Activated T-cell treated with anti-CD3 and anti-CD28 coated beads for 48 hours (primary cell): Measurements from ENCODE around the gene RHEX.
"Not testable (repeated sequence)": the region's sequence is repeated elsewhere in the genome, so short reads cannot be mapped to it uniquely, and the experiment has no call there.

Experiments
- DNase-seq: peaks from one replicate; pipeline ENCODE4 v3.0.0-alpha.2; 2020; ENCODE audit warnings: low read depth

Gene RHEX

DNA sequence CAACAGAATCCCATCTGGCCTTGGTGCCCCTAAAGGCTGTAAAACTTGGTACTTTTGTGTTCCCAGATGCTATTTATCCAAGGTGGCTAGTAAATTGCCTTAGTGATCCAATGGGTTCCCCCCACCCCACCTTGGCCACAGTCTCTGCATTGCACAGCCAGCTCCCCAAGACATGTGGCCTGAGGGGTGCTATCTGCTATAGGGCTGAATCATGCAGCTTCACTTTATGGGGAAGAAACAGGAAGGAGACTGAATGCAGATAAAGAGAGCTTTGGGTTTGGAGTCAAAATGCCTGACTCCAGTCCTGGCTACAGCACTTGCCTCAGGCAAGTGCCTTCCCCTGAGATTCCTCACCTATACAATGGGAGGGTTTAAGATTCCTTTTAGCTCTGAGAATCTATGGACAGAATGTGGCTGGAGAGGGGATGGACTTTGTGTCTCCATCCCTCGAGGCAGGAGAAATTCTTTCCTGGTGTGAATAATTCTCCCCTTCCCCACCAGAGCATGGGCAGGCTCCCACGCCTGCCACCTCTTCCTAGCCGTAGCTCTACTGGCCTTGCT lies 6.5 kb downstream of the RHEX start:
- DNase-seq = no peak

- DNase-seq = no peak
Measured at GRCh38 chr1:206060844-206061243, 7.9 kb downstream of the RHEX start.

DNA sequence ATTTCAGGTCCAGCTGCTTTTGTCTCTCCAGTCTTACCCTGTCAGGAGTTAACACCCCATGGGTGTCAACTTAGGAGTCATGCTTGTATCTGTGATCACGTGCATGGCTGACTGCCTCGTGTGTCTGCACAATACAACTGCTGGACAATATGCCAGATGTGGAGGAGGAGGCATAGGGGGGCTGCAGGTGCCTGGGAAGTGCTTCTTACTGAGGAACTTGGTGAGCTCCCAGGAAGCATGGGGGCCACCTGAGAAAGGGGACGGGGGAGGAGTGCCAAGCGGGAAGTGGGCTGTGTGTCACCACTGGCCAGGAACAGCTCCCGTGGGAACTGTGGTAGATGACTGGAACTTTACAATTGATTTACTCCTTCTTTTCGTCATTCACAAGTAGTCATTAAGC lies 9.5 kb downstream of the RHEX start:
- no peak for DNase-seq

DNA sequence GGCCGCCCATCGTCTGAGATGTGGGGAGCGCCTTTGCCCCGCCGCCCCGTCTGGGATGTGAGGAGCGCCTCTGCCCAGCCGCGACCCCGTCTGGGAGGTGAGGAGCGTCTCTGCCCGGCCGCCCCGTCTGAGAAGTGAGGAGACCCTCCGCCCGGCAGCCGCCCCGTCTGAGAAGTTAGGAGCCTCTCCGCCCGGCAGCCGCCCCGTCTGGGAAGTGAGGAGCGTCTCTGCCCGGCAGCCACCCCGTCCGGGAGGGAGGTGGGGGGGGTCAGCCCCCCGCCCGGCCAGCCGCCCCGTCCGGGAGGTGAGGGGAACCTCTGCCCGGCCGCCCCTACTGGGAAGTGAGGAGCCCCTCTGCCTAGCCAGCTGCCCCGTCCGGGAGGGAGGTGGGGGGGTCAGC lies 11.0 kb downstream of the RHEX start:
- DNase-seq = not testable (repeated sequence)

DNA sequence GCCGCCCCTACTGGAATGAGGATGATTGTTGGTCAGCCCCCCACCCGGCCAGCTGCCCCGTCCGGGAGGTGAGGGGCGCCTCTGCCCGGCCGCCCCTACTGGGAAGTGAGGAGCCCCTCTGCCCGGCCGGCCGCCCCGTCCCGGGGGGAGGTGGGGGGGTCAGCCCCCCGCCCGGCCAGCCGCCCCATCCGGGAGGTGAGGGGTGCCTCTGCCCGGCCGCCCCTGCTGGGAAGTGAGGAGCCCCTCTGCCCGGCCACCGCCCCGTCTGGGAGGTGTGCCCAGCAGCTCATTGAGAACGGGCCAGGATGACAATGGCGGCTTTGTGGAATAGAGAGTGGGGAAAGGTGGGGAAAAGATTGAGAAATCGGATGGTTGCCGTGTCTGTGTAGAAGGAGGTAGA lies 11.5 kb downstream of the RHEX start:
- not testable (repeated sequence) for DNase-seq

DNA sequence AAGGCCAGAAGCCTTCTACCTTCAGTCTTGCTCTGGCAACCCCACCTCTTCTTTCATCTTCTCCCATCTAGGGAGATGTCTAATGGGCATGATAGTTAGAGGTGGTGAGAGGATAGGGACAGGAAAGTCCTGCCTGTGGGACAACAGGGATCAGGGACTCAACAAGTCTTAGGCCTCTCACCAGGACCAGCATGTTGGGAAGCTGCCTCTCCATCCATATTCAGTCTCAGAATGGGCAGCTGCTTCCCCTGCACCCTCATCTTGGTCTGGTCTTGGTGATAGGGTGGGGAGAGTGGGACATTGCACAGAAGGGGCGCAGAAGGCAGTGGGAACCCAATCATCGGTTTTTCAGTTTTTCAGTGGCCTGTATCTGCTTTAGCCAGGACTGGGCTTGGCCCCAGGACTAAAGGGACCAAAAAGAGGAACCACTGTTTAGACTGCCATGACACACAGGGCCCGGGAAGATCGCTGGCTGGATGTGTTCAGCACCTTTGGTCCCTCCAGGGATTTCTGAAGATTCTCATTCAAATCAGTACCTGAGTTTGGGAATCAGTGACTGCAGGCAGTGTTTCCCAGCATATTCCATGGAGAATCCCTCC lies 12.7 kb downstream of the RHEX start:
- DNase-seq = no peak

- no peak for DNase-seq
Measured at GRCh38 chr1:206066479-206067171, 13.7 kb downstream of the RHEX start.

DNA sequence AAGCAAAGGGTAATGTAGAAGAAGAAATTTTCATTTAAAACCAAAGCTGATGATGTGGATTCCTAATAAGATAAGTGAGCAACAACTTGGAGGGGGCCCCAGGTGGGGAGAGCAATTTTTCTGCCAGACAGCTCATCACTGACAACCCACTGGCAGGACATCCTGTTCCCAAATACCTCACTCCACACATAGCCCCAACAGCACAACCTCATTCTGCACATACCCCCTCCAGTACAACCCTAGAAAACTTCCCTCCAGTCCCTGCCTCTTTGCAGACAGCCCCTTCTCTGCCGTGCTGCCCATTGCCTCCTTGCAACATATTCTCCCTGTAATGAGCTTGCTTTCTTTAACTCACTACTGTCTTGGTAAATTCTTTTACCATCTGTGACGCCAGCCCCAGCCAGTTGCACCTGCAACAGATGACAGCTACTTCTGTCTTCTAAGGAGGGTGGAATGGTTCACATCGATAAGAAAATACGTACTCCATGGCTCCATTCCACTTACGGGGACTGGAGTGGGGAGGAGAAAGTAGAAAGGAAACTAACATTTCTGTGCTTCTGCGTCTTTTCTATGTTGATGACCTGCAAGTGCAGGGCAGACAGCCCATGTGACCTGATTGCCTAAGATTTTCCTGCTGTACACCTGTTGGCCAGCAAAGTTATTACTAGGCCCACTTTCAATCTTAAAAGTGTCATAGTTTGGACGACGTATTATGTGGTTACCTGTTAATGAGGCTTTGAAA lies 14.7 kb downstream of the RHEX start:
- DNase-seq = no peak

DNA sequence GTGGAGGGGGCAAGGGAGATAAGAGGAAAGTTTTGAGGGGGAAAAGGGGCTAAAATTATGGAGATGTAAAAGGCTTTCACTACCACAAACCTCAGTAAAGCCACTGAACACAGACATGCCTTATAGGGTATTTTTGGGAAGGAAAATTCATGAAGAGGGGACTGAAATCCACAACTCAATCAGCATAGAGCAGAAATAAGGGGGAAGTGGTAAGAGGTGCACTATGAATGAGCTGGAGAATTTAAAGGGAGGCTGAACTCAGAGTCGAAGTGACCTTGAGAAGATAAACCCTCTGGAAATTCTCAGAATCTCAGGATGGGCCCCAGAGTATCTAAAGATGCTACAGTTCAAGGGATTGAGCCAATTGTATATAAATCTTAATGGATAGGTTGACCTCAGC lies 15.3 kb downstream of the RHEX start:
- no peak for DNase-seq

DNA sequence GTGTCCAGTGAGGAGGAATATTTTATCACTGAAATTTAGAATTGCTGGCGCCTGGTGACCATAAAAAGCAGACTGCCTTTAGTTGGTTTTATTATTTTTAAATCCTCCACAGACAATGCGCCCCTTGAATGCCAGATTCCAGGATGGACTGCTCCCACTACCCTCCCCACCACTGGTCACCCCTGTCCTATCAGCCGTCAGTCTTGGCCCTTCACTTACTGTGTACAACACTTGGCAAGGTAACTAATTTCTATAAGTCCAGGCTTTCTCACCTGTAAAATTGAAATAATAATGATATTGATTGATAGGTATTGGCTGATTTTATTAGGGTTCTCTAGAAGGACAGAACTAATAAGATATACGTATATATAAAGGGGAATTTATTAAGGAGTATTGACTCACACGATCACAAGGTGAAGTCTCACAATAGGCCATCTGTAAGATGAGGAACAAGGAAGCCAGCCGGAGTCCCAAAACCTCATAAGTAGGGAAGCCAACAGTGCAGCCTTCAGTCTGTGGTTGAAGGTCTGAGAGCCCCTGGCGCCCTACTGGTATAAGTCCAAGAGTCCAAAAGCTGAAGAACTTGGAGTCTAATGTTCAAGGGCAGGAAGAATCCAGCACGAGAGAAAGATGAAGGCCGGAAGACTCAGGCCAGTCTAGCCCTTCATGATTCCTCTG lies 17.8 kb downstream of the RHEX start:
- no peak for DNase-seq

GRCh38 chr1:206074839-206075238 lies 21.9 kb downstream of the RHEX start:
- DNase-seq = no peak

- DNase-seq = no peak
Measured at GRCh38 chr1:206075786-206076755, 23.1 kb downstream of the RHEX start.

DNA sequence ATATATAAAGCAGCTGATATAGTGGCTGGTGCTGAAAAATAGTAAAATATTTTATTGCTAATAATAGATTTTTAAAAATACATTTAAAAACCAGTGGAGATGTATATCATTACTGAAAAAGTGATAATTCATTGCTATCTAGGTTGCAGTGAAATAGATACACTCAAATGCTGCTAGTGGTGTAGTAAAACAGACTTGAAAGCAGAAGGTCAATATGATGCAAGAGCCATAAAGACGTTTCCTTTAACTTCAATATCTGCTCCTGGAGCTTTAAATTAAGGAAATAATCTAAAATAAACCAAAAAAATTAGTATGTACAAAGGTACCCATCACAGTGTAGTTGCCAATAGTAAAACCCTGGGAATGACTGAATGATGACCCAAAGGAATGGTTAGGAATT lies 26.2 kb downstream of the RHEX start:
- no peak for DNase-seq

- no peak for DNase-seq
Measured at GRCh38 chr1:206080026-206080820, 27.2 kb downstream of the RHEX start.

DNA sequence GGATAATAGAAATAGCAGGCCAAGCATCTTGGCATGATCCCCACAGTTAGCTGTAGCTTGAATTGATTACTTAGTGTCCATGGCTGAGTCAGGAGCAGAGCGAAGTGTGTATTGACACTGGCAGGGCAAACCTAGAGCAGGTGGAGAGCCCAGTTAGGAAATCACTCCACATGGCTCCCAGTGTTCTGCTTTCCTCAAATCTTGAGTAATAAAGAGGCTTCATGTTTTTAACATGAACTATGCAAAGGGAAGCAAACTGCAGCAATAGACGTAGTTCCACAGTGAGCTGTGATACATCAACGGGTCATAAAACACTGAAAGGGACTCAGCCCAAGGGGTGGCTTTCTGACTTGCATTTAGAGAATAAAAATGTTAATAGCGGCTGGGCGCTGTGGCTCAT lies 28.9 kb downstream of the RHEX start:
- no peak for DNase-seq

DNA sequence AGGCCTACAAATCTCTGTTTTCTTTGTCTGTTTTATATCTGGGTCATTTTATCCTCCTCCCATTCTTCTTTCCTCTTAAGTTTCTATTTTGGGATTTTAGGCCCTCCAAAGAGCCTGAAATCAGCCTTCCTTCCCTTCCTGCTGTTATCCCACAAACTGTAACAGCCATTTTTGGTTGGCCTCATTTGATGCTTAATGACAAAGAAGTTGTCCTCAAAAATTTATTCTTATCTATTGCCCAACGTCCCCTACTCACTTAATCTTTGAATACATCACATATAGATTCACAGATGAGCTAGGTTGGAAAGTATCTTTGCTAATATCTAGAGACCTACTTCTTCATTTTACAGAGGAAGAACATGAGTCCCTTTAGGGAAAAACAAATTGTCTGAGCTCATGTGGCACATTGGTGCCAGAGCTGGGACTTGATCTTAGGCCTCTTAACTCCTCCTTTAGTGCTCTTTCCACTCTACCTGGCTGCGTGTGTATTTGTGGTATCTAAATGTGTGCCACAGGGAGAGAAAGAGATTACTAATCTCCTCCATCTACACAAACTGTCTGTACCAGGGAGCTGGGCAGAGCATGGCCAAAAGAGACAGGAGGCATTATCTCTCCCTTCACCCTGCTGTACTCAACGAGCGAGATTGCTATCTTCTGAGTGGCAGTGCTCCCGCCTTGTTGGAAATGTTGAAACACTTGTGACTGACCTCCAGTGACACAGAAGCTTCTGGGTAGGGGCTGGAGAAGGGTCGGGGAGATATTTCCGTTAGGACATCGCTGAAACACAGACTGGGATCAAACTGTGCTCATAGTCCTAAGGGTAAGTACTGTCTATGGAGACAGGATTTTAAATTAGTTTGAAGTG lies 30.1 kb downstream of the RHEX start:
- DNase-seq = no peak

GRCh38 chr1:206083750-206084149 lies 30.8 kb downstream of the RHEX start:
- no peak for DNase-seq

GRCh38 chr1:206087091-206087490 lies 34.1 kb downstream of the RHEX start:
- DNase-seq = no peak

GRCh38 chr1:206089341-206089740 lies 36.4 kb downstream of the RHEX start:
- no peak for DNase-seq
